HEK293T (cell line): ENCODE measurements around the gene CDH6.

Experiments used
- CTCF ChIA-PET: fragments of 350-600 bp; formaldehyde crosslinking; extraction: SDS; loops from one replicate; lab custom pipeline; 2021; ENCODE audit warnings: antibody characterized with exemption, inconsistent platforms; lab: Yijun Ruan, JAX
- POLR2A ChIA-PET: fragments of 350-600 bp; formaldehyde crosslinking; extraction: SDS; loops from one replicate; lab custom pipeline; 2020; ENCODE audit warnings: antibody characterized with exemption, inconsistent platforms; lab: Yijun Ruan, JAX
- DNase-seq: peaks from one replicate; pipeline ENCODE4 v3.0.0; 2012; ENCODE audit warnings: mixed read lengths; ENCODE audit errors: extremely low spot score
- ARNT ChIP-seq: fragments of 450-650 bp; IDR thresholded peaks from 2 replicates; pipeline ENCODE4 v1.6.1; 2017; ENCODE audit warnings: mild to moderate bottlenecking
- BHLHE40 ChIP-seq: fragments of 450-650 bp; IDR thresholded peaks from 2 replicates; pipeline ENCODE4 v1.6.1; 2016; ENCODE audit warnings: mild to moderate bottlenecking, moderate library complexity, borderline replicate concordance
- CTBP1 ChIP-seq: fragments of 450-650 bp; IDR thresholded peaks from 2 replicates; pipeline ENCODE4 v1.6.1; 2016; ENCODE audit warnings: borderline replicate concordance
- ELF4 ChIP-seq: fragments of 450-650 bp; IDR thresholded peaks from 2 replicates; pipeline ENCODE4 v1.6.1; 2017; ENCODE audit warnings: antibody characterized with exemption
- FOXA1 ChIP-seq: fragments of 450-650 bp; IDR thresholded peaks from 2 replicates; pipeline ENCODE4 v1.6.1; 2016; ENCODE audit warnings: mild to moderate bottlenecking
- FOXK2 ChIP-seq: fragments of 450-650 bp; IDR thresholded peaks from 2 replicates; pipeline ENCODE4 v1.6.1; 2016; ENCODE audit warnings: mild to moderate bottlenecking
- FOXM1 ChIP-seq: fragments of 450-650 bp; IDR thresholded peaks from 2 replicates; pipeline ENCODE4 v1.6.1; 2017; ENCODE audit warnings: mild to moderate bottlenecking, borderline replicate concordance
- HDGF ChIP-seq: fragments of 450-650 bp; IDR thresholded peaks from 2 replicates; pipeline ENCODE4 v1.6.1; 2017; ENCODE audit warnings: antibody characterized with exemption, borderline replicate concordance
- L3MBTL2 ChIP-seq: fragments of 450-650 bp; conservative IDR thresholded peaks from 2 replicates; pipeline ENCODE4 v1.6.1; 2016; ENCODE audit warnings: mild to moderate bottlenecking
- LEF1 ChIP-seq: fragments of 450-650 bp; IDR thresholded peaks from 2 replicates; pipeline ENCODE4 v1.6.1; 2017; ENCODE audit warnings: mild to moderate bottlenecking, borderline replicate concordance
- NFRKB ChIP-seq: fragments of 450-650 bp; IDR thresholded peaks from 2 replicates; pipeline ENCODE4 v1.6.1; 2016; ENCODE audit warnings: mild to moderate bottlenecking, moderate library complexity
- SP1 ChIP-seq: fragments of 450-650 bp; IDR thresholded peaks from 2 replicates; pipeline ENCODE4 v1.6.1; 2017
- SUZ12 ChIP-seq: fragments of 450-650 bp; IDR thresholded peaks from 2 replicates; pipeline ENCODE4 v1.6.1; 2016; ENCODE audit warnings: mild to moderate bottlenecking
- TARDBP ChIP-seq: fragments of 450-650 bp; IDR thresholded peaks from 2 replicates; pipeline ENCODE4 v1.6.1; 2016
- ZNF384 ChIP-seq: fragments of 450-650 bp; IDR thresholded peaks from 2 replicates; pipeline ENCODE4 v1.6.1; 2016
- TF ChIP-seq, protein P1 (sequence below): fragments of 450-650 bp; IDR thresholded peaks from 2 replicates; pipeline ENCODE4 v1.6.1; 2016

CDH6 gene

DNA sequence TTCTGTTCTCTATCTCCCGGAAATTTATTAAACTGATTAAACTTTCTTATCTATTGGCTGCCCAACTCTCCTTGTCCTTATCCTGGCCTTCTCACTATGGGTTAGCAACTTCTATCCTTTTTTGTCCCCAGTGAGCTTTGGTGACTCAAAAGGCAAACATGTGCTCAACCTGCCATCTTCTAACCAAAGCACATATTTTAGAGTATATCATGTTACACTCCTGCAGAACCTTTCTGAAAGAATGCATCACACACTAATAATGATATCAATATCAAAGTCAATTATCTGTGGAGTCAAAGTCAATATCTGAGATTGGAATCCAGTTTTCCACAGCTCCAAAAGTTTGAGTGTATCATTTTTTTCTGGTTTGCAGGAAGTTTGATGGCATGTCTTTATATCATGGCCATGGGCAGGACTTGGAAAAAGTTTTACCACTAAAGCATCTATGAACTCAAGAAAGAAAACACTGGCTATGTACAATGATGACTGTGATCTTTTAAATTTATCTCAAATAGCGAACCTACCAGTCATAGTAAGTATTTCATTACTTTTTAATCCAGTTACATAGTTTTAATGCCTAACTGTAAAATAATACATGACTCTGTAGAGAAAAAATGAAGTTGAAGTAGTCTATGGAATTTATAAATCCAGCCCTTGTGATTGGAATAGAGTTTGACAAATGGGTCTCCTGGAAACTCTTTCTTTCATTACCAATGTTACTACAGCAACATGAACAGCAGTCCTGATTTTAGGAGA lies 171.6 kb downstream of the CDH6 start:
- DNase-seq: no peak
- TF ChIP-seq L3MBTL2 (no peak), LEF1 (no peak), ELF4 (no peak), ZNF384 (no peak), BHLHE40 (no peak), HDGF (no peak)
- ChIA-PET CTCF (no interaction called here), POLR2A (no interaction called here)

DNA sequence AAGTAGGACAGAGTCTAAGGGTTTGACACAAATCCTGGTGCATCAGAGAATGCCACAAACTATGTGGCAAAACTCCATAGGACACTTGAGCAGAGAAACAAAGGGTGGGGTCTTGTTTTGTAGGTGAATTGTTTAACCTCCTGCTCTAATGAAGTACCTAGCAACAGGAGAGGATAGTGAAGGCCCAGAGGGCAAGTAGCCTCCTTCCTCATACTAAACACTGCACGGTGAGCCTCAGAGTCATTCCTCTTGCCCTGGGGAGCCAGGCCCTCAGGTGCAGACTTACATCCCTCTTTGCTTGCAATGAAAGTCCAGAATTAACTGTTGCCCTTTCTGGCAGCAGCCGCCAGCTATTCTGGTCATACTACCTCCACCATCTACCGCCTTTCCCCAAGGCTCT lies 172.3 kb downstream of the CDH6 start:
- ChIA-PET POLR2A (no interaction called here), CTCF (no interaction called here)
- TF ChIP-seq FOXA1 (no peak), SP1 (no peak), HDGF (no peak), BHLHE40 (no peak), CTBP1 (no peak), SUZ12 (no peak), FOXM1 (no peak), ARNT (no peak), ELF4 (no peak), NFRKB (no peak), TARDBP (no peak), FOXK2 (no peak), L3MBTL2 (no peak), ZNF384 (no peak)
- TF ChIP-seq, protein P1, sequence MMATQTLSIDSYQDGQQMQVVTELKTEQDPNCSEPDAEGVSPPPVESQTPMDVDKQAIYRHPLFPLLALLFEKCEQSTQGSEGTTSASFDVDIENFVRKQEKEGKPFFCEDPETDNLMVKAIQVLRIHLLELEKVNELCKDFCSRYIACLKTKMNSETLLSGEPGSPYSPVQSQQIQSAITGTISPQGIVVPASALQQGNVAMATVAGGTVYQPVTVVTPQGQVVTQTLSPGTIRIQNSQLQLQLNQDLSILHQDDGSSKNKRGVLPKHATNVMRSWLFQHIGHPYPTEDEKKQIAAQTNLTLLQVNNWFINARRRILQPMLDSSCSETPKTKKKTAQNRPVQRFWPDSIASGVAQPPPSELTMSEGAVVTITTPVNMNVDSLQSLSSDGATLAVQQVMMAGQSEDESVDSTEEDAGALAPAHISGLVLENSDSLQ: no peak
- DNase-seq: no peak

DNA sequence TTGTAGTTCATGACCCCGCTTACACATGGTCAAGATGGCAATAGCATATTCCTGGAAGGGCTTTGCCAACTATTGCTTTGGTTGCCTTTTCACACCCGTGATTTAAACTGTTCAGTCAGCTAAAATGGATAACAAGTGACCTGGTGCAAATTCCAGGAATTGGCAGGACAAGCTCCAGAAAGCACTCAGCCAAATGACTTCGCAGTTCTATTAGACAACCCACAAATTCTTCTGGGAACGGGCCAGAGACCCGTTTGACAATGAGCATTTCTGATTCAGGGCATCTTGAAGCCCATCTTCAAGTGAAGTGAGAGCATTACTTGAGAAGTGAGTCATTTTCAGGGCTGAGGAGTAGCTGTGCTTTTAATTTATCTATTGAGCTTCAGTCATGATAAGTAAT lies 173.5 kb downstream of the CDH6 start:
- DNase-seq: no peak
- TF ChIP-seq CTBP1 (no peak), HDGF (no peak), FOXA1 (no peak), SP1 (no peak), LEF1 (no peak), L3MBTL2 (no peak), ZNF384 (no peak), SUZ12 (no peak), BHLHE40 (no peak), TARDBP (no peak)
- CTCF ChIA-PET: no interaction called here
- POLR2A ChIA-PET: no interaction called here

DNA sequence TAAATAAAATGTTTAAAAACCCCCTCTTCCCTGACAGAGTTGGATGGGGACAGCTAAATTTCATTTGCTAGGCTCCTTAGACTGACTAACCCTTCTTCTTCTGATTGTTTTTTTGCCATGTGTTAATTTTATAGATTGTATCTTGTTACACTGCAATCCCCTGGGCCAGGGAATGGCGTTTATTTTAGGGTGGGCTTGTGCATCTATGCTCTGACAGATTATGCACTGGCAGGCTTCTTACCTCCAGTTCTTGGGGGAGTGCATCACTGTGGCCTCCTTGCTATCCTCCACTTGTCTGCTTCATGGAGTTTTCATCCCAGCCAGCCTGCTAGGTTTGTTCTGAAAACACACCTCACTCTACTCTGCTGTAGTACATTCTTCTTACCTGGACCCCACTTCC lies 178.6 kb downstream of the CDH6 start:
- POLR2A ChIA-PET: no interaction called here
- DNase-seq: no peak
- CTCF ChIA-PET: no interaction called here
- no peak for TF ChIP-seq CTBP1
- no peak for TF ChIP-seq BHLHE40
- TF ChIP-seq ARNT: no peak
- TF ChIP-seq FOXK2: no peak
- no peak for TF ChIP-seq LEF1
- TF ChIP-seq SP1: no peak
- no peak for TF ChIP-seq HDGF

DNA sequence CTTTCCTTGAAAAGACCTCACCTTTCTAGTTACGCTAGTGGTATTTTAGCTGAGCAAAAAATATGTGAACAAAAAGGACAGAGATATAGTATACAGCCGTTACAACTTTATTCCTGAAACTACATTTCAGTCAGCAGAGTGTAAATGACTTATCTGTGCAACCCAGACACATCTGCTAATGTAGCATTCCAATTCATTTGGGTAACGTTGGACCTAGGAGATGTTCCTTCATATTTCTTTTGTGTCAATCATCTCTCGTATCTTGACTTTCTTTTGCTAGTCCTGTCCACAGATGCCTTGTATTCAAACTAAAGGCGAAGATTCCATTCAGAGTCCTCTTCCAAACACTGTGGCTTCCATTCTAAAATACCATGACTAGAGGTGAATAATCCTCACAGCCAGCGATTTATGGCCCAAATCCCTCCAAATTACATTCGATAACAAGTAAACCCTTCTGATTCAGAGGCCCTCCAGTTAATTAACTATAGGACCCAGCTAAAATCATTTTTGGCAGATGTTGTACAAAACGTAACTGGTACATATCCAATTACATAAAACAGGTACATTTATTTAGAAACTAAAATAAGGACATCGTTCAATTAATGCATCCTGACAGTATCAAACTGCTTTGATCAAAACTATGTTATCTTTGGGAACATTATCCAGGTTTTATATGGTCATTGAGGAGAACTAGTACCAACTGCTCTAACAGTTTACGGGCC lies 182.7 kb downstream of the CDH6 start:
- TF ChIP-seq NFRKB: no peak
- no peak for TF ChIP-seq SP1
- CTCF ChIA-PET: no interaction called here
- POLR2A ChIA-PET: no interaction called here
- DNase-seq: no peak

DNA sequence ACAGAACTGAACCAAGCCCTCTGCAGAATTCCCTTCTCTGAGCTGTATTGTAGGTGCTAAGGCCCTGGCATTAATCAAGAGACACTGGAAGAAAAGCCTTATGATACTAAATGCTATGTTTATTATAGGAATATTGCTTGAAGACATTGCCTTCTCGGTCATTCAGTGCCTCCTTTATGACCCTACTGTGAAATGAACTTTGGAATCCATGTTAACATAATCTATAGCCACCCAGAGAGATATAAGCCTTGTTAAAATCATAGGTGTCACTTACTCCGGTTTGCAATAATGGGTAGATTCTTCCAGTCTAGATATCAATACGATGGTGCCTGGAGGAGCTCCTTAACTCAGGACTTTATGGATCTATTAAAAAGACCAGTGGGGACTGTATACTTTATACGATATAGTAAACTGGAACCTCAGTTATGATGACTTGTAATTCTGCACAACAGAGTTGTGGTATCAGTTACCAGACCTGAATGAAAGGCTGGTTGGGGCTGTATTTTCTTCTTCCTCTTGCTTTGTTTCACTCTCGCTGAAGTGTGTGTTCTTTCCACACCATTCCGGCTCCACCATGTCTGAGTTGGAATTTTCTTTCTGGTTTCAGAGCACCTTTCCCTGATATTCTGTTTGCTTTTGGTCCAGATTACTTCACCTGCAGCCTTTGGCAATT lies 183.9 kb downstream of the CDH6 start:
- POLR2A ChIA-PET: no interaction called here
- DNase-seq: no peak
- TF ChIP-seq BHLHE40: no peak
- TF ChIP-seq HDGF: no peak
- no peak for TF ChIP-seq CTBP1
- no peak for TF ChIP-seq ZNF384
- TF ChIP-seq, protein P1: no peak
- TF ChIP-seq L3MBTL2: no peak
- TF ChIP-seq SP1: no peak
- no peak for TF ChIP-seq FOXA1
- TF ChIP-seq LEF1: no peak
- no peak for TF ChIP-seq ARNT
- no peak for TF ChIP-seq SUZ12
- no peak for TF ChIP-seq NFRKB
- TF ChIP-seq FOXK2: no peak
- CTCF ChIA-PET: no interaction called here
